CD4-positive, alpha-beta T cell (primary cell): Measurements from ENCODE around the gene XRCC4. TPM values are rescaled to one million over a fixed set of nuclear protein-coding genes. Genes with fewer than 3 reads are reported as not detected.

Source experiments
- ATAC-seq: fragments of 200-7000 bp; cut with Tn5 transposase; one replicate; pipeline ENCODE4 v1.10.0; 2022; ENCODE audit warnings: mild to moderate bottlenecking; ENCODE audit not compliant: poor library complexity
- CTCF ChIA-PET: fragments of 350-600 bp; sonication (Branson Sonifier 250); formaldehyde crosslinking; loops from one replicate; lab custom pipeline; 2021; ENCODE audit warnings: antibody characterized with exemption, inconsistent platforms; lab: Charles Lee
- POLR2A ChIA-PET: fragments of 350-600 bp; sonication (Branson Sonifier 250); formaldehyde crosslinking; loops from one replicate; lab custom pipeline; 2021; ENCODE audit warnings: antibody characterized with exemption, inconsistent platforms; lab: Charles Lee
- DNase-seq, 14 experiments: peaks; one replicate each; pipeline ENCODE4 v3.0.0-alpha.2; 2013 to 2020; ENCODE audit warnings: mixed read lengths in 2 of 14
- H3K27ac ChIP-seq, 2 donors: one replicate each; pipeline versions ENCODE4 v1.5.1 to v1.7.0; 2013; ENCODE audit warnings: low read length in 2 of 2, low read depth in 1 of 2, mild to moderate bottlenecking in 1 of 2
- H3K27me3 ChIP-seq, 2 experiments: 1 replicate in 1 of 2; 2 replicates in 1 of 2; pipeline versions ENCODE4 v1.6.1 to v1.7.0; 2013; ENCODE audit warnings: low read length in 2 of 2, control low read depth in 1 of 2, mild to moderate bottlenecking in 1 of 2, moderate library complexity in 1 of 2; ENCODE audit not compliant: insufficient read depth in 2 of 2, control insufficient read depth in 1 of 2
- H3K36me3 ChIP-seq: one replicate; pipeline ENCODE4 v1.6.1; 2013; ENCODE audit warnings: low read length, control low read depth; ENCODE audit not compliant: insufficient read depth
- H3K4me1 ChIP-seq: one replicate; pipeline ENCODE4 v1.6.1; 2013; ENCODE audit warnings: low read length, control low read depth; ENCODE audit not compliant: insufficient read depth
- H3K4me3 ChIP-seq: one replicate; pipeline ENCODE4 v1.5.1; 2013; ENCODE audit warnings: mild to moderate bottlenecking, low read length, moderate library complexity
- H3K9me3 ChIP-seq, 2 experiments: 1 replicate in 1 of 2; 2 replicates in 1 of 2; pipeline versions ENCODE4 v1.6.1 to v1.7.0; 2013; ENCODE audit warnings: low read length in 2 of 2, mild to moderate bottlenecking in 2 of 2, control low read depth in 1 of 2, moderate library complexity in 1 of 2; ENCODE audit not compliant: control insufficient read depth in 1 of 2, insufficient read depth in 1 of 2
- H3K27ac Mint-ChIP-seq: one replicate; pipeline ENCODE4 v1.8.0; 2020; ENCODE audit warnings: mixed read lengths
- H3K27me3 Mint-ChIP-seq: one replicate; pipeline ENCODE4 v1.8.0; 2021; ENCODE audit warnings: mixed read lengths
- H3K36me3 Mint-ChIP-seq: one replicate; pipeline ENCODE4 v1.8.0; 2021; ENCODE audit warnings: low read depth, mixed read lengths
- H3K4me1 Mint-ChIP-seq: one replicate; pipeline ENCODE4 v1.8.0; 2021; ENCODE audit warnings: low read depth, mixed read lengths
- H3K4me3 Mint-ChIP-seq: one replicate; pipeline ENCODE4 v1.8.0; 2020; ENCODE audit warnings: mild to moderate bottlenecking, mixed read lengths
- H3K9me3 Mint-ChIP-seq: one replicate; pipeline ENCODE4 v1.8.0; 2020; ENCODE audit warnings: mixed read lengths
- intact Hi-C, 2 experiments: fragments of 100-400 bp; cut with DNase I in 1 of 2; cut with micrococcal nuclease in 1 of 2; formaldehyde crosslinking; loops; one replicate each; pipeline versions ENCODE4 v1.15.1 to v1.9.0; 2023 to 2025; cut with DNase I, micrococcal nuclease
- total RNA-seq, 174 experiments: library from RNA in 2 of 174; stranded (reverse) in 2 of 174; gene quantifications; one replicate each; pipeline ENCODE4 v1.2.3 and lab custom pipeline; 2021 to 2026
- TF ChIP-seq, protein P1 (sequence below): fragments of 200-600 bp; IDR thresholded peaks from one replicate; pipeline ENCODE4 v1.8.0; 2022; ENCODE audit warnings: antibody characterized with exemption, mild to moderate bottlenecking

Gene XRCC4
- total RNA-seq, 2 experiments from 2014 or later = 1.8 TPM

DNA sequence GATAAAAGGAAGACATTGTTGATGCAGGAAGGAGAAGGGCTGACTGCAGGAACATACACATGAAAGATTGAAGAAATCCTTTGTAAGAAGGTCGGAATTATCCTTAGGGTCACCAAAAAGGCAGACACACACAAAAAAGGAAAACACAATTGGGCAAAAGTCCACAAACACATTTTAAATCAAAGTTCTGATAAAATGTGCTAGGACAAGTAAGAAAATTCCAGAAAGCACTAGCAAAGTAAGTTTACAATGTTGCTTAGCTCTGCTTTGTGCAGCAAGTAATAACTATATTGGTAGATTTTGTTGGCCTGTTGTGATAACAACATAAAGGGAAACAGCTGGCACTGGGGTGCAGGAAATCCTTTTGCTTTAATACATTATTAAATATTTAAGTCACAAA lies 294.4 kb downstream of the XRCC4 start:
- no peak overlapping the region for H3K27ac ChIP-seq
- POLR2A ChIA-PET = no interaction called here
- no peak for ATAC-seq
- intact Hi-C loops = no loop called here
- Mint-ChIP-seq H3K27me3 (no peaks in the 10 kb centered on the region), H3K4me1 (no peaks in the 10 kb centered on the region), H3K4me3 (no peak overlapping the region), H3K36me3 (no peaks in the 10 kb centered on the region), H3K9me3 (no peaks in the 10 kb centered on the region), H3K27ac (no peak overlapping the region)
- H3K4me1 ChIP-seq = no peaks in the 10 kb centered on the region
- TF ChIP-seq, protein P1, sequence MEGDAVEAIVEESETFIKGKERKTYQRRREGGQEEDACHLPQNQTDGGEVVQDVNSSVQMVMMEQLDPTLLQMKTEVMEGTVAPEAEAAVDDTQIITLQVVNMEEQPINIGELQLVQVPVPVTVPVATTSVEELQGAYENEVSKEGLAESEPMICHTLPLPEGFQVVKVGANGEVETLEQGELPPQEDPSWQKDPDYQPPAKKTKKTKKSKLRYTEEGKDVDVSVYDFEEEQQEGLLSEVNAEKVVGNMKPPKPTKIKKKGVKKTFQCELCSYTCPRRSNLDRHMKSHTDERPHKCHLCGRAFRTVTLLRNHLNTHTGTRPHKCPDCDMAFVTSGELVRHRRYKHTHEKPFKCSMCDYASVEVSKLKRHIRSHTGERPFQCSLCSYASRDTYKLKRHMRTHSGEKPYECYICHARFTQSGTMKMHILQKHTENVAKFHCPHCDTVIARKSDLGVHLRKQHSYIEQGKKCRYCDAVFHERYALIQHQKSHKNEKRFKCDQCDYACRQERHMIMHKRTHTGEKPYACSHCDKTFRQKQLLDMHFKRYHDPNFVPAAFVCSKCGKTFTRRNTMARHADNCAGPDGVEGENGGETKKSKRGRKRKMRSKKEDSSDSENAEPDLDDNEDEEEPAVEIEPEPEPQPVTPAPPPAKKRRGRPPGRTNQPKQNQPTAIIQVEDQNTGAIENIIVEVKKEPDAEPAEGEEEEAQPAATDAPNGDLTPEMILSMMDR = no peak
- no peaks in the 10 kb centered on the region for H3K36me3 ChIP-seq
- H3K27me3 ChIP-seq = peaks cover 0 to 3% of the 10 kb centered on the region in 2 experiments
- no peaks in the 10 kb centered on the region for H3K9me3 ChIP-seq
- CTCF ChIA-PET = no interaction called here
- DNase-seq = no peak
- H3K4me3 ChIP-seq = no peak overlapping the region

DNA sequence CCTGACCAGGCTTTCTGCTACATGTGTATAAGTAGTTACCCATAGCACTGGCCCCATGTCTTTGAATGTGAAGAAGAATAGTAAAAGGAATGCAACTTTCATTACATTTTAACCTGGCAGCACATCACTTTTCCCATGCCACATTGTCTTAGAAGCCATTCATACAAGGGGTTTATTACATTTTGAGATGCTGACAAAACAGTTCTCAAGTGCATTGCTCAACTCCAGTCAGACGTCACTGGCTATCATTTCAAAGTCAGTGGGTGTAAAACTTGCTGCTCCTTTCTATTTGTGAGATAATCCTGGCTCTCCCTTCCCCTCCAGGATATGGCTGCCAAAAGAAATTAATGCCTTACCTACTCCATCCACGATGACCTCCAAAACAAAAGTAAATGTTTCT lies 297.2 kb downstream of the XRCC4 start:
- Histone ChIP-seq H3K27ac (no peak overlapping the region), H3K9me3 (no peaks in the 10 kb centered on the region), H3K4me3 (no peak overlapping the region), H3K4me1 (no peaks in the 10 kb centered on the region), H3K27me3 (no peaks in the 10 kb centered on the region), H3K36me3 (no peaks in the 10 kb centered on the region)
- no peak overlapping the region for H3K27ac Mint-ChIP-seq
- H3K4me1 Mint-ChIP-seq = no peaks in the 10 kb centered on the region
- no peak for DNase-seq
- H3K27me3 Mint-ChIP-seq = no peaks in the 10 kb centered on the region
- H3K36me3 Mint-ChIP-seq = no peaks in the 10 kb centered on the region
- TF ChIP-seq, protein P1 = no peak
- ChIA-PET CTCF (no interaction called here), POLR2A (no interaction called here)
- intact Hi-C loops = no loop called here
- H3K9me3 Mint-ChIP-seq = no peaks in the 10 kb centered on the region
- no peak for ATAC-seq
- no peak overlapping the region for H3K4me3 Mint-ChIP-seq

DNA sequence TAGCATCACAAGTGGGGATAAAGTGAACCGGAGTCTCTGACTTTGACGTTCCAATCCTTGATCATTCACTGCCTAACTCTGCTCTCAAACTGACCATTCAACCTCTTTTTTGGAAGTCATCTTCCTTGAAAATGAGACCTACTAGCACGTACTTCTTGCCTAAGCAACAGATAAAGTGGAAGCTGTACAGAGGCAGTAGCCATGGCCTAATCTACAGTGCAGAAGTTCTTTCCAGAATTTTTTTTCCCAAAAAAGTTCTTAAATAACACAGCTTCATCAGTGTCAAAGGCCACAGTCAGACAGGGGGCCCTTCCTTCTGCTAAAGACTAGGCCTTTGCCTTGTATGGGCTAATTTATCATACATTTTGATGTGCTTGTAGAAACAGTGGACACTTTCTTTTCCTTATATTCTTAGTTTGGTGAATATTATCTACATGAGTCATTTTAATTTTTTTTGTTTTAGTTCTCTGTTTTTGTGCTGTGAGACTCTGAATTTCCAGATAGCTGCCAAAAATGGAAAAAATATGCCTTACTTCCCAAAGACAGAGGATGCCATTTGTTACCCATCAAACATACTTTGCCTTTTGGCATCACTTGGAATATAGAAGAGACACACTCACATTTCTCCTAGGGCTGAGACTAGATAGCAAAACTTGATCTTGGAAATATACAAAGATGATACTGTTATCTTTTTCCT lies 297.9 kb downstream of the XRCC4 start:
- ATAC-seq (no peak), DNase-seq (no peak)
- TF ChIP-seq, protein P1 = no peak
- H3K4me3 Mint-ChIP-seq = no peak overlapping the region
- H3K27me3 ChIP-seq = no peaks in the 10 kb centered on the region
- CTCF ChIA-PET = no interaction called here
- H3K4me1 ChIP-seq = no peaks in the 10 kb centered on the region
- no peaks in the 10 kb centered on the region for H3K9me3 ChIP-seq
- intact Hi-C loops = no loop called here
- H3K27me3 Mint-ChIP-seq = no peaks in the 10 kb centered on the region
- POLR2A ChIA-PET = no interaction called here
- H3K9me3 Mint-ChIP-seq = no peaks in the 10 kb centered on the region
- no peaks in the 10 kb centered on the region for H3K4me1 Mint-ChIP-seq
- no peak overlapping the region for H3K4me3 ChIP-seq
- no peaks in the 10 kb centered on the region for H3K36me3 ChIP-seq
- no peaks in the 10 kb centered on the region for H3K36me3 Mint-ChIP-seq
- H3K27ac Mint-ChIP-seq = no peak overlapping the region
- H3K27ac ChIP-seq = no peak overlapping the region
